Caco-2 (cell line): ENCODE measurements around the gene TMEM140. TPM values are rescaled to one million over a fixed set of nuclear protein-coding genes. Genes with fewer than 3 reads are reported as not detected.
A peak's percentile ranks its signal among the peaks of the same experiment; 100 is the strongest.

Source experiments
- BruUV-seq: library from RNA; stranded (reverse); fragments of 400-500 nt; replicated peaks from 2 replicates; lab custom pipeline; 2021; lab: Mats Ljungman, UMichigan
- CTCF ChIA-PET: fragments of 300-600 bp; sonication (Branson Sonifier 250); formaldehyde crosslinking; loops from one replicate; lab custom pipeline; 2022; ENCODE audit warnings: antibody characterized with exemption; lab: Charles Lee
- POLR2A ChIA-PET: fragments of 300-600 bp; sonication (Branson Sonifier 250); formaldehyde crosslinking; loops from one replicate; lab custom pipeline; 2022; ENCODE audit warnings: antibody characterized with exemption; lab: Charles Lee
- DNase-seq, 2 experiments: peaks; one replicate each; pipeline versions ENCODE4 v3.0.0 to v3.0.0-alpha.2; 2020 to 2022
- H3K27me3 ChIP-seq: replicated peaks from 2 replicates; pipeline ENCODE4 v1.6.0; 2011; ENCODE audit warnings: low read length; ENCODE audit not compliant: control insufficient read depth, insufficient read depth
- H3K36me3 ChIP-seq: 2 replicates; pipeline ENCODE4 v1.5.1; 2011; ENCODE audit warnings: low read length; ENCODE audit not compliant: control insufficient read depth, insufficient read depth
- H3K4me1 ChIP-seq: fragments of 250-450 bp; sonication (Bioruptor Pico); 2 replicates; pipeline ENCODE4 v1.5.1; 2020; ENCODE audit warnings: mild to moderate bottlenecking
- H3K4me3 ChIP-seq: 2 replicates; pipeline ENCODE4 v1.5.1; 2011; ENCODE audit warnings: low read depth, mild to moderate bottlenecking, control low read depth, low read length
- H3K9me3 ChIP-seq: fragments of 250-450 bp; sonication (Bioruptor Pico); 2 replicates; pipeline ENCODE4 v1.5.1; 2020; ENCODE audit warnings: mild to moderate bottlenecking, moderate library complexity
- H3K27ac Mint-ChIP-seq: one replicate; pipeline ENCODE4 v1.8.0; 2022; ENCODE audit warnings: mixed read lengths; ENCODE audit not compliant: unreplicated experiment
- H3K27me3 Mint-ChIP-seq: one replicate; pipeline ENCODE4 v1.8.0; 2022; ENCODE audit warnings: mixed read lengths; ENCODE audit not compliant: insufficient read depth, unreplicated experiment
- H3K36me3 Mint-ChIP-seq: one replicate; pipeline ENCODE4 v1.8.0; 2022; ENCODE audit warnings: mild to moderate bottlenecking, mixed read lengths; ENCODE audit not compliant: insufficient read depth, unreplicated experiment
- H3K4me1 Mint-ChIP-seq: one replicate; pipeline ENCODE4 v1.8.0; 2022; ENCODE audit warnings: low read depth, mixed read lengths; ENCODE audit not compliant: unreplicated experiment
- H3K4me3 Mint-ChIP-seq: one replicate; pipeline ENCODE4 v1.8.0; 2022; ENCODE audit warnings: mild to moderate bottlenecking, moderate library complexity, mixed read lengths; ENCODE audit not compliant: unreplicated experiment
- H3K9me3 Mint-ChIP-seq: one replicate; pipeline ENCODE4 v1.8.0; 2022; ENCODE audit warnings: mixed read lengths; ENCODE audit not compliant: unreplicated experiment
- intact Hi-C: fragments of 100-400 bp; cut with micrococcal nuclease; formaldehyde crosslinking; loops from one replicate; pipeline ENCODE4 v1.10.0; 2022; ENCODE audit not compliant: unreplicated experiment
- total RNA-seq: library from RNA; stranded (reverse); gene quantifications from 2 replicates; pipeline ENCODE4 v1.2.3, GENCODE V29; 2022
- TF ChIP-seq, protein P1 (sequence below), 2 experiments: fragments of 200-600 bp in 1 of 2; IDR thresholded peaks; 1 replicate in 1 of 2; 2 replicates in 1 of 2; pipeline versions ENCODE4 v1.5.1 to v1.8.0; 2011 to 2022; ENCODE audit warnings: antibody characterized with exemption in 1 of 2, control low read depth in 1 of 2, inconsistent platforms in 1 of 2, low read depth in 1 of 2, low read length in 1 of 2, mild to moderate bottlenecking in 1 of 2, moderate library complexity in 1 of 2; ENCODE audit not compliant: insufficient read depth in 1 of 2, severe bottlenecking in 1 of 2, unreplicated experiment in 1 of 2

The TMEM140 gene
- total RNA-seq, 1 experiment from 2014 or later: 6.1 TPM

GRCh38 chr7:135102372-135102771, 45.5 kb upstream of the TMEM140 start:
- ChIA-PET POLR2A (no interaction called here), CTCF (no interaction called here)

DNA sequence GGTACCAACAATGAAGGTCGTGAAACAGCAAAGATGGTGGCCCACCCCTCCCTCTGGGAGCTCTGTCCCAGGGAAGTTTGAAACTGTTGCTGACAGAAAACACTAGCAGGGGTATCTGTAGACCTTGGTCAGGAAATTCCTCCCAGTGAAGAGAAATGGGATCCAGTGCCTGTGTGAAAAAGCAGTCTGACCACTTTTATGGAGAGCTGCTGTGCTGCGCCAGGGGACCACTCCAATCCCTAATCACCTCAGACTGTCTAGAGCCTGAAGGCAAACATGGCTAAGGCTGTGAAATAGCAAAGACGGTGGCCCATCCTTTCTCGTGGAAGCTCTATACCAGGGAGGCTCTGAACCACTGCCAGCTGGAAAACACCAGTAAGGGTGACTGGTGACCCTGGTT, 38.3 kb upstream of the TMEM140 start:
- H3K4me1 Mint-ChIP-seq: peaks cover 5% of the 10 kb centered on the region
- no peaks in the 10 kb centered on the region for H3K36me3 Mint-ChIP-seq
- H3K9me3 Mint-ChIP-seq: peaks cover 5% of the 10 kb centered on the region
- Histone ChIP-seq H3K9me3 (no peaks in the 10 kb centered on the region), H3K4me1 (no peaks in the 10 kb centered on the region), H3K27me3 (no peaks in the 10 kb centered on the region), H3K4me3 (no peak overlapping the region), H3K36me3 (no peaks in the 10 kb centered on the region)
- peak in 1 of 2 experiments; percentile 23 for DNase-seq
- no peak overlapping the region for H3K4me3 Mint-ChIP-seq
- ChIA-PET CTCF (interaction anchor here (1.0 kb wide), 1 partner anchor 38 kb away, joined by 3 read pairs; the partner anchor contains the start of gene TMEM140), POLR2A (no interaction called here)
- TF ChIP-seq, protein P1, sequence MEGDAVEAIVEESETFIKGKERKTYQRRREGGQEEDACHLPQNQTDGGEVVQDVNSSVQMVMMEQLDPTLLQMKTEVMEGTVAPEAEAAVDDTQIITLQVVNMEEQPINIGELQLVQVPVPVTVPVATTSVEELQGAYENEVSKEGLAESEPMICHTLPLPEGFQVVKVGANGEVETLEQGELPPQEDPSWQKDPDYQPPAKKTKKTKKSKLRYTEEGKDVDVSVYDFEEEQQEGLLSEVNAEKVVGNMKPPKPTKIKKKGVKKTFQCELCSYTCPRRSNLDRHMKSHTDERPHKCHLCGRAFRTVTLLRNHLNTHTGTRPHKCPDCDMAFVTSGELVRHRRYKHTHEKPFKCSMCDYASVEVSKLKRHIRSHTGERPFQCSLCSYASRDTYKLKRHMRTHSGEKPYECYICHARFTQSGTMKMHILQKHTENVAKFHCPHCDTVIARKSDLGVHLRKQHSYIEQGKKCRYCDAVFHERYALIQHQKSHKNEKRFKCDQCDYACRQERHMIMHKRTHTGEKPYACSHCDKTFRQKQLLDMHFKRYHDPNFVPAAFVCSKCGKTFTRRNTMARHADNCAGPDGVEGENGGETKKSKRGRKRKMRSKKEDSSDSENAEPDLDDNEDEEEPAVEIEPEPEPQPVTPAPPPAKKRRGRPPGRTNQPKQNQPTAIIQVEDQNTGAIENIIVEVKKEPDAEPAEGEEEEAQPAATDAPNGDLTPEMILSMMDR (IDR thresholded peaks at IDR 0.05; ENCODE audit: insufficient read depth in 1 of 2, low read depth in 1 of 2, low read length in 1 of 2, severe bottlenecking in 1 of 2, unreplicated experiment in 1 of 2): no peak
- intact Hi-C loops: no loop called here
- BruUV-seq: no TSS peak
- H3K27me3 Mint-ChIP-seq: no peaks in the 10 kb centered on the region
- no peak overlapping the region for H3K27ac Mint-ChIP-seq

More at GRCh38 chr7:135102372-135102771, 45.5 kb upstream of the TMEM140 start:
- Histone ChIP-seq H3K9me3 (no peaks in the 10 kb centered on the region), H3K4me3 (no peak overlapping the region), H3K36me3 (no peaks in the 10 kb centered on the region), H3K27me3 (no peaks in the 10 kb centered on the region), H3K4me1 (peaks cover 27% of the 10 kb centered on the region)
- TF ChIP-seq, protein P1 (IDR thresholded peaks at IDR 0.05; ENCODE audit: insufficient read depth in 1 of 2, low read depth in 1 of 2, low read length in 1 of 2, severe bottlenecking in 1 of 2, unreplicated experiment in 1 of 2): no peak
- Mint-ChIP-seq H3K4me3 (no peak overlapping the region), H3K27me3 (no peaks in the 10 kb centered on the region), H3K9me3 (no peaks in the 10 kb centered on the region), H3K27ac (no peak overlapping the region), H3K36me3 (no peaks in the 10 kb centered on the region), H3K4me1 (peaks cover 7% of the 10 kb centered on the region)
- no TSS peak for BruUV-seq
- DNase-seq: no peak
- intact Hi-C loops: no loop called here

DNA sequence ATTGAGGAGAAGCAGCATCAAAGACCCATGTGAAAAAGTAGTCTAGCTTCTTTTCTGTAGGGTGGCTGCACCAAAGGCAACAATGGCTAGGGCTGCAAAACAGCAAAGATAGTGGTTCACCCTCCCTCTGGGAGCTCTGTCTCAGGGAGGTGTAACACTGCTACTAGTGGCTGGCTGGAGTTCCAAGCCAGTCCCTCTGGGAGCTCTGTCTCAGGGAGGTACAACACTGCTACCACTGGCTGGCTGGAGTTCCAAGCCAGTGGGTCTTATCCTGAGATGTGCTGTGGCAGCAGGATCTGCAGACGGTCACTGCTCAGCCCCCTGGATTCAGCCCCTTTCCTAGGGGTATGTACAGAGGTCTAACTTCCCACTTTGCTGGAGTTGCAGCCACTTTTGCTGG, 37.9 kb upstream of the TMEM140 start:
- no peaks in the 10 kb centered on the region for H3K4me1 ChIP-seq
- H3K9me3 ChIP-seq: no peaks in the 10 kb centered on the region
- intact Hi-C loops: no loop called here
- H3K27me3 ChIP-seq: no peaks in the 10 kb centered on the region
- TF ChIP-seq, protein P1 (IDR thresholded peaks at IDR 0.05; ENCODE audit: insufficient read depth in 1 of 2, low read depth in 1 of 2, low read length in 1 of 2, severe bottlenecking in 1 of 2, unreplicated experiment in 1 of 2): no peak
- ChIA-PET POLR2A (no interaction called here), CTCF (interaction anchor here (0.5 to 1.0 kb wide), 2 partner anchors 38 to 211 kb away, joined by 3 read pairs; partner anchors contain the start of gene TMEM140)
- Mint-ChIP-seq H3K4me3 (no peak overlapping the region), H3K27ac (no peak overlapping the region), H3K27me3 (no peaks in the 10 kb centered on the region), H3K9me3 (peaks cover 6% of the 10 kb centered on the region), H3K4me1 (peaks cover 9% of the 10 kb centered on the region), H3K36me3 (no peaks in the 10 kb centered on the region)
- DNase-seq: peak in 1 of 2 experiments; percentile 16
- no peaks in the 10 kb centered on the region for H3K36me3 ChIP-seq
- no peak overlapping the region for H3K4me3 ChIP-seq
- BruUV-seq: no TSS peak
